Measurements from ENCODE around the gene RASD2. TPM values are rescaled to one million over a fixed set of nuclear protein-coding genes. Genes with fewer than 3 reads are reported as not detected.

Gene RASD2
- total and polyA plus RNA-seq, 9 donors, result 2.9 to 22.5 (median 12.0) TPM

DNA sequence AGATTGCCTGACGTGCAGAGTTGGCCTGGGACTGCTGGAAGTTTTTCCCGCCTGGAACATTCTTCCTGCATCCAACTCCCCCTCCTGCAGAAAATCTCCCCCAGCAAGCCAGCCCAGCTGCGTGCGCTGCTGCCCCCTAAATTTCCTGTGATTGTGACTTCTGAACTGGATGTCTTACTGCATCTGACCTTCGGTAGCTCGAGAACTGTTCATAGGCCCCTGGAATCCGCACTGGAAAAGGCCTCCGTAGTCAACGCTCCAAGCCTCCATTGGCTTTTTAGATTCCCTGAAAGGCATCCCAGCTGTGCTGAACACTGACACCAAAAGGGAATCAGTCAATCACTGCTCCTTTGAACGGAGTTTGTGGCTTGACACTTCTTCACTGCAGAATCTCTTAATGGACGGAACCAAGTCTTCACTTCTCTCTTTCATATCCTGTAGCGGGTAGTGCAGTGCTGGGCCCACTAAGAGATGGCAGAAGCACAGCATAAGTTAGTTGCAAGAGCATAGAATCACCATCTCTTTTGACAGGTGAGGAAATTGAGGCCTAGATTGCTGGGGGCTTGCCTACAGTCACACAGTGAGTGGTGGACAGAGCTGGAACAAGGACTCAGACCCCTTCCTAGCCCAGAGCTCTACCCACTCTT is 14.2 kb upstream of the RASD2 start:
- H3K9me3 ChIP-seq (replicated peaks; ENCODE audit: control insufficient read depth, low read depth, low read length), result peaks cover 5% of the 10 kb centered on the region
- H3K4me1 ChIP-seq (ENCODE audit: control insufficient read depth, insufficient read depth, low read length), result peaks cover 27% of the 10 kb centered on the region
- 42% methylated on average over 10 of the region's 12 CpGs for WGBS (ENCODE audit: insufficient coverage)
- H3K4me3 ChIP-seq (ENCODE audit: low read length), result no peak overlapping the region
- H3K36me3 ChIP-seq (ENCODE audit: control insufficient read depth, insufficient read depth, low read length), result no peaks in the 10 kb centered on the region
- H3K27me3 ChIP-seq (ENCODE audit: control insufficient read depth, insufficient read depth, low read length), result peaks cover 15% of the 10 kb centered on the region
- H3K27ac ChIP-seq (ENCODE audit: low read length), result no peak overlapping the region
- DNase-seq, result peak; percentile 49

DNA sequence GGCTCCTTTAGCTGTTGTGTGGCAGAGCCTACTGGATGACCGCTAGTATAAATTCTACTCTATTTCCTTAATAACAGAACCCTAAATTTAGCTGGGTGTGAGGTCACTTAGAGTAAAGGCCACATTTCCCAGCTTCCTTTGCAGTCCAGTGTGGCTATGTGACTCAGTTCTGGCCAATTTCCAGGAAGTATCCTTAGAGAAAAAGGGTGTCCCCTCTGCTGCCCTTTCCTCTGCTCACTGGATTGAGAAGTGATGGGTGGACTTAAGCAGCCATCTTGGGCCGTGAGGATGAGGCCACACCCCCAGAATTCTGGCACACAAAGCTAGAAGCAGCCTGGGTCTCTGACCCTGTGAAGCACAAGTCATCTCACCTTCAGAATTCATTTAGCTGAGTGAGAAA is 11.7 kb upstream of the RASD2 start:
- Histone ChIP-seq H3K9me3 (replicated peaks; ENCODE audit: control insufficient read depth, low read depth, low read length) (peaks cover 5% of the 10 kb centered on the region), H3K27me3 (ENCODE audit: control insufficient read depth, insufficient read depth, low read length) (peaks cover under 1% of the 10 kb centered on the region), H3K36me3 (ENCODE audit: control insufficient read depth, insufficient read depth, low read length) (no peaks in the 10 kb centered on the region), H3K4me3 (ENCODE audit: low read length) (no peak overlapping the region), H3K27ac (ENCODE audit: low read length) (no peak overlapping the region), H3K4me1 (ENCODE audit: control insufficient read depth, insufficient read depth, low read length) (peaks cover 27% of the 10 kb centered on the region)
- DNase-seq, result no peak
- no CpG with 5 or more reads among the region's 2 CpGs for WGBS (ENCODE audit: insufficient coverage)

DNA sequence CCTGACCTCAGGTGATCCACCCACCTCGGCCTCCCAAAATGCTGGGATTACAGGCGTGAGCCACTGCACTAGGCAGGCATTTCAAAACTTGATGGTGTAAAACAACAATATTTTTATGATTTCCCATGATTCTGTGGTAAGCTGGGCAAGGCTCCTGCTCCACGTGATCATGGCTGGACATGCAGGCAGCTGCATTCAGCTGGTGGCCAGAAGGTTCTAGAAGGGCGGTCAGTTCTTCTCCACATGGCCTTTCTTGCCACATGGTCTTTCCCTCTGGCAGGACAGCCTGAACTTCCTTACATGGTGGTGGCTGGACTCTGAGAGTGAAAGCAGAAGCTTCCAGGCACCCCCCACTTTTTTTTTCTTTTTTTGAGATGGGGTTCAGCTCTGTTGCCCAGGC is 9.9 kb upstream of the RASD2 start:
- H3K4me3 ChIP-seq (ENCODE audit: low read length), result no peak overlapping the region
- H3K4me1 ChIP-seq (ENCODE audit: control insufficient read depth, insufficient read depth, low read length), result peaks cover 19% of the 10 kb centered on the region
- H3K9me3 ChIP-seq (replicated peaks; ENCODE audit: control insufficient read depth, low read depth, low read length), result peaks cover 5% of the 10 kb centered on the region
- no peaks in the 10 kb centered on the region for H3K36me3 ChIP-seq (ENCODE audit: control insufficient read depth, insufficient read depth, low read length)
- DNase-seq, result no peak
- no peak overlapping the region for H3K27ac ChIP-seq (ENCODE audit: low read length)
- 67% methylated on average over 1 of the region's 4 CpGs for WGBS (ENCODE audit: insufficient coverage)
- peaks cover 5% of the 10 kb centered on the region for H3K27me3 ChIP-seq (ENCODE audit: control insufficient read depth, insufficient read depth, low read length)

DNA sequence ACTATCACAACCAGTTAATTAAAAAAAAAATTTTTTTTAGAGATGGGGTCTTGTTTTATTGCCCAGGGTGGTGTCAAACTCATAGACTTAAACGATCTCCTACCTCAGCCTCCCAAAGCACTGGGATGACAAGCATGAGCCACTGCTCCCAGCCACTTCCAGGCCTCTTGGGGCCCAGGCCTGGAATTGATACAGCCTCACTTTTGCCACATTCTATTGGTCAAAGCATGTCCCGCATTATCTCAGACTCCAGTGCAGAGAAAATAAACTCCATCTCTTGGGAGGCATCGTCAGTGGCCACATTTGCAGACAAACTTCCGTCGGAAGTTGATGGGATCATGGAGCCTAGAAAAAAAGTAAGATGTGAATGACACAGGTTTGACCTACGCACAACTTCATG is 9.4 kb upstream of the RASD2 start:
- H3K36me3 ChIP-seq (ENCODE audit: control insufficient read depth, insufficient read depth, low read length), result no peaks in the 10 kb centered on the region
- H3K9me3 ChIP-seq (replicated peaks; ENCODE audit: control insufficient read depth, low read depth, low read length), result peaks cover 5% of the 10 kb centered on the region
- WGBS (ENCODE audit: insufficient coverage), result 71% methylated on average over 6 of the region's 6 CpGs
- H3K4me3 ChIP-seq (ENCODE audit: low read length), result no peak overlapping the region
- H3K4me1 ChIP-seq (ENCODE audit: control insufficient read depth, insufficient read depth, low read length), result peaks cover 18% of the 10 kb centered on the region
- H3K27ac ChIP-seq (ENCODE audit: low read length), result no peak overlapping the region
- peaks cover 5% of the 10 kb centered on the region for H3K27me3 ChIP-seq (ENCODE audit: control insufficient read depth, insufficient read depth, low read length)
- peak; percentile 38 for DNase-seq

DNA sequence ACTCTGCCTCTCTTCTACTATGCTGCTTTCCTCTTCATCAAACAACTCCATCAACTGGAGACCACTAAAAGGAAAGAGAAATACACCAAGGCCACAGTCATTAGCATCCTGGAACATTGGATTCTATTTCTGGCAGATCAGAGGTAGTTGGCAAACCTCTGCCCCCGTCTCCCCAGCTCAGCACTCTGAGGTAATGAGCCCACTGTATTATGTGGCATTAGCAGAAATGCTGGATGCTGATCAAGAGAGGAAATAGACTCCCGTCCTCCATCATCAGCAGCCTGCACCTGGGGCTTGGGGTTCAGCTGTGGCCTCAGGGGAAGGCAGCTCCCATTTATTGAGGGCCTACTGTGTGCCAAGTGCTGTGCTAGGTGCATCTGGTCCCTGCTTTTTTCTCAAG is 9.0 kb upstream of the RASD2 start:
- no peak overlapping the region for H3K4me3 ChIP-seq (ENCODE audit: low read length)
- H3K9me3 ChIP-seq (replicated peaks; ENCODE audit: control insufficient read depth, low read depth, low read length), result peaks cover 5% of the 10 kb centered on the region
- no peak for DNase-seq
- no peaks in the 10 kb centered on the region for H3K36me3 ChIP-seq (ENCODE audit: control insufficient read depth, insufficient read depth, low read length)
- peaks cover 13% of the 10 kb centered on the region for H3K4me1 ChIP-seq (ENCODE audit: control insufficient read depth, insufficient read depth, low read length)
- whole genome bisulfite sequencing (ENCODE audit: insufficient coverage), result 14% methylated on average over 1 of the region's 2 CpGs
- no peak overlapping the region for H3K27ac ChIP-seq (ENCODE audit: low read length)
- H3K27me3 ChIP-seq (ENCODE audit: control insufficient read depth, insufficient read depth, low read length), result peaks cover 5% of the 10 kb centered on the region

DNA sequence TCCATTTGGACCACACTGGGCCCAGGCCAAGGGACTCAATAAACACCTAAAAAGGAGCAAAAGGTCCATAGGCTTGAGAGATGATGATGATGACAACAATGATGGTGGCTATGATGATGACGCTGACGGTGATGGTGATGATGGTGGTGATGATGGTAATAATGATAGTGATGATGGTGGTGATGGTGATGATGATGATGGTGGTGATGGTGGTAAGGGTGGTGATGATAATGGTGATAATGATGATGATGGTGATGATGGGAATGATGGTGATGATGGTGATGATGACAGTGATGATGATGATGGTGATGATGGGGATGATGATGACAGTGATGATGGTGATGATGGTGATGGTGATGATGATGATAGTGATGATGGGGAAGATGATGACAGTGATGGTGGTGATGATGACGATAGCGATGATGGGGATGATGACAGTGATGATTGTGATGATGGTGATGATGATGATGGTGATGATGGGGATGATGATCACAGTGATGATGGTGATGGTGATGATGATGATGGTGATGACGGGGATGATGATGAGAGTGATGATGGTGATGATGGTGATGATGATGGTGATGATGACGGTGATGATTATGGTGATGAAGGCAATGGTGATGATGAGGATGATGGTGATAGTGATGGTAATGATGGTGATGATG is 7.1 kb upstream of the RASD2 start:
- H3K4me1 ChIP-seq (ENCODE audit: control insufficient read depth, insufficient read depth, low read length), result peaks cover 8% of the 10 kb centered on the region
- no peaks in the 10 kb centered on the region for H3K36me3 ChIP-seq (ENCODE audit: control insufficient read depth, insufficient read depth, low read length)
- no peak for DNase-seq
- WGBS (ENCODE audit: insufficient coverage), result 96% methylated on average over 6 of the region's 6 CpGs
- H3K9me3 ChIP-seq (replicated peaks; ENCODE audit: control insufficient read depth, low read depth, low read length), result peaks cover 5% of the 10 kb centered on the region
- H3K27me3 ChIP-seq (ENCODE audit: control insufficient read depth, insufficient read depth, low read length), result peaks cover 7% of the 10 kb centered on the region
- H3K27ac ChIP-seq (ENCODE audit: low read length), result no peak overlapping the region
- no peak overlapping the region for H3K4me3 ChIP-seq (ENCODE audit: low read length)

DNA sequence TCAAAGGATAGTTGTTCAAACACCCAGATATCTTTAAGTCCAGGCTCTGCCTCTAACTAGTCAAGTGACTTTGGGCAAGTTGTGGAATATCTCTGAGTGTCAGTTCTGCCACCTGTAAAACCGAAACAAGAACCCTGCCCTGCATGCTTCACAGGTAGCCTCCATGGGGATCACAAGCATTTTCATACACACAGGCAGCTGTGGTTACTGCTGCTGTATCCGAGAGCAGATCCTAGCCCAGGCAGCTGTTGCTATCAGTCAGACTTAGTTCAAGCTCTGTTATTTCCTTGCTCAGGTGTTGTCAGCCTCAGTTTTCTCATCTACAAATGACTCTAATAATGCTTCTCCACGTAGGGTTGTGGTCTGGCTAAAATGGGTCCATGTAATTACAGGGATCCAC is 6.5 kb upstream of the RASD2 start:
- WGBS (ENCODE audit: insufficient coverage), result 86% methylated on average over 1 of the region's 3 CpGs
- no peak overlapping the region for H3K4me3 ChIP-seq (ENCODE audit: low read length)
- H3K36me3 ChIP-seq (ENCODE audit: control insufficient read depth, insufficient read depth, low read length), result no peaks in the 10 kb centered on the region
- H3K27ac ChIP-seq (ENCODE audit: low read length), result no peak overlapping the region
- no peak for DNase-seq
- H3K27me3 ChIP-seq (ENCODE audit: control insufficient read depth, insufficient read depth, low read length), result peaks cover 13% of the 10 kb centered on the region
- peaks cover 2% of the 10 kb centered on the region for H3K9me3 ChIP-seq (replicated peaks; ENCODE audit: control insufficient read depth, low read depth, low read length)
- H3K4me1 ChIP-seq (ENCODE audit: control insufficient read depth, insufficient read depth, low read length), result peaks cover 8% of the 10 kb centered on the region

DNA sequence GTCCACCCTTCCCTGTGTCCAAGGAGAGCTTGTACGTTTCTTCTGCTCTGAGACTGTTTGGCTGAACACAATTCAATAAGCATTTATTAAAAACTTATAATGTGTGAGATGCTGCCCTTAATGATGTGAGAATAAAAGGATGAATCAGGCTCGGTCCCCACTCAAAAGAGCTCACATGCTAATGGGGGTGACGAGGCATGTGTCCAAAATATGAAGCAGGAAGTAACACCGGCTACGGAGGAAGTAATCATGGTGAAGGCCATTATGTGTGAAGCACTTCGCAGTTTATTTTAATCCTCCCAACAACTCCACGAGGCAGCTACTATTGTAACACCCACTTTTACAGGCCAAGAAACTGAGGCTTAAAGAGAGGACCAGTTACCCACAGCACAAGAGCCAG is 3.4 kb upstream of the RASD2 start:
- WGBS (ENCODE audit: insufficient coverage), result no CpG with 5 or more reads among the region's 7 CpGs
- H3K4me3 ChIP-seq (ENCODE audit: low read length), result no peak overlapping the region
- H3K36me3 ChIP-seq (ENCODE audit: control insufficient read depth, insufficient read depth, low read length), result no peaks in the 10 kb centered on the region
- no peaks in the 10 kb centered on the region for H3K9me3 ChIP-seq (replicated peaks; ENCODE audit: control insufficient read depth, low read depth, low read length)
- no peak for DNase-seq
- H3K27ac ChIP-seq (ENCODE audit: low read length), result no peak overlapping the region
- peaks cover 19% of the 10 kb centered on the region for H3K4me1 ChIP-seq (ENCODE audit: control insufficient read depth, insufficient read depth, low read length)
- H3K27me3 ChIP-seq (ENCODE audit: control insufficient read depth, insufficient read depth, low read length), result peaks cover 40% of the 10 kb centered on the region

DNA sequence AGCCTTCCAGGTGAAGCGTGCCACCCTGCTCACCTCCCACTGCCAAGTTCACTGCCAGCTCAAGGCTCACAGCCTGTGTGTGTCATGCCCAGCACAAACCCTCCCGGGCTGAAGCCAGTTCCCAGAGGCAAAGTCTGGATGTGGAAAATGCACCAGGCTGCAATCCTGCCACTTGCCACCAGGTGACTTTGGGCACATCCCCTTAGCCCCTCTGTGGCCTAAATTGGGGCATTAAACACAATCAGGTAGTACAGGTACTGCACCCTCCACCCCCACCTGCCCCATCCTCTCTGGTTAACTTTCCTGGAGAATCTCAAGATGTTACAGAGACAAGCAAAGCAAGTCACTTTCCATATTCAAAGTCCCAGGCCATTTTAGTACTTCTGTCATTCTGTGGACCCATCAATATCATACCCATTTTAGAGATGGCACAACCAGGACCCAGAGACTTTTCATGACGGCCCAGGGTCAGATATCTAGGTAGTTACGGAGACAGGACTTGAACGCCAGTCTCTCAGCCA is 1.8 kb upstream of the RASD2 start:
- no peak for DNase-seq
- Histone ChIP-seq H3K27ac (ENCODE audit: low read length) (no peak overlapping the region), H3K36me3 (ENCODE audit: control insufficient read depth, insufficient read depth, low read length) (no peaks in the 10 kb centered on the region), H3K4me1 (ENCODE audit: control insufficient read depth, insufficient read depth, low read length) (peaks cover 34% of the 10 kb centered on the region), H3K4me3 (ENCODE audit: low read length) (no peak overlapping the region), H3K9me3 (replicated peaks; ENCODE audit: control insufficient read depth, low read depth, low read length) (no peaks in the 10 kb centered on the region), H3K27me3 (ENCODE audit: control insufficient read depth, insufficient read depth, low read length) (peaks cover 54% of the 10 kb centered on the region)
- 73% methylated on average over 5 of the region's 5 CpGs for WGBS (ENCODE audit: insufficient coverage)

DNA sequence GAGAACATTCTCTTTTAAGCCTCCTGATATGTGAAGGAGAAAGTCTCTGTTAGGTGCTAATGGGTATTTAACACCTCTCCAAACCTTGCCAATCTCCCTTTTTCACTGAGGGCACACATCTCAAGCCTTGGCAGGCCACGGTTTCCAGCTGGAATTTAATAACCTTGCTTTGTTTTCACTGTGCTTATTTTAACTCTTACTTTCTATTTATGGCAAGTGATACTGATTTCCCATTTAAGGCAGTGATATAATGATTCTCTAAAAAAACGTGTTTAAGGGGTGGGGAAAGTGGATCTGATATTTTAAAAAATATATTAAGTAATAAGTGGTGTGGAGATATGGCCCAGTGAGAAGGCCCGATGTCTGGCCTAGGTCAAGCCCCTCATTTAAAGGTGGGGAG is 1.1 kb upstream of the RASD2 start:
- H3K4me1 ChIP-seq (ENCODE audit: control insufficient read depth, insufficient read depth, low read length), result peaks cover 40% of the 10 kb centered on the region
- 13% methylated on average over 1 of the region's 3 CpGs for WGBS (ENCODE audit: insufficient coverage)
- H3K4me3 ChIP-seq (ENCODE audit: low read length), result no peak overlapping the region

More for the DNA sequence above, 1.1 kb upstream of the RASD2 start:
- Histone ChIP-seq H3K36me3 (ENCODE audit: control insufficient read depth, insufficient read depth, low read length) (no peaks in the 10 kb centered on the region), H3K9me3 (replicated peaks; ENCODE audit: control insufficient read depth, low read depth, low read length) (no peaks in the 10 kb centered on the region), H3K27ac (ENCODE audit: low read length) (no peak overlapping the region), H3K27me3 (ENCODE audit: control insufficient read depth, insufficient read depth, low read length) (peaks cover 59% of the 10 kb centered on the region)
- DNase-seq, result no peak

Measured in muscle of leg (tissue), 11 donors.